GM21526 (cell line): Measurements from ENCODE around the gene GNAQ.
"Not testable (repeated sequence)": the region's sequence is repeated elsewhere in the genome, so short reads cannot be mapped to it uniquely, and the experiment has no call there.

Experiments
- ATAC-seq: cut with Tn5 transposase; IDR thresholded peaks from one replicate; pipeline ENCODE4 v1.9.1; 2021; ENCODE audit warnings: moderate library complexity; ENCODE audit not compliant: unreplicated experiment, low FRiP score

GNAQ gene

DNA sequence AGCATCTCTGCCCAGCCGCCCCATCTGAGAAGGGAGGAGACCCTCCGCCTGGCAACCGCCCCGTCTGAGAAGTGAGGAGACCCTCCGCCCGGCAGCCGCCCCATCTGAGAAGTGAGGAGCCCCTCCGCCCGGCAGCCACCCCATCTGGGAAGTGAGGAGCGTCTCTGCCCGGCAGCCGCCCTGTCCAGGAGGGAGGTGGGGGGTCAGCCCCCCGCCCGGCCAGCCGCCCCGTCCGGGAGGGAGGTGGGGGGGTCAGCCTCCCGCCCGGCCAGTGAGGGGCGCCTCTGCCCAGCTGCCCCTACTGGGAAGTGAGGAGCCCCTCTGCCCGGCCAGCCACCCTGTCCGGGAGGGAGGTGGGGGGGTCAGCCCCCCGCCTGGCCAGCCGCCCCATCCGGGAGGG, 270.7 kb downstream of the GNAQ start:
- ATAC-seq, result not testable (repeated sequence)

DNA sequence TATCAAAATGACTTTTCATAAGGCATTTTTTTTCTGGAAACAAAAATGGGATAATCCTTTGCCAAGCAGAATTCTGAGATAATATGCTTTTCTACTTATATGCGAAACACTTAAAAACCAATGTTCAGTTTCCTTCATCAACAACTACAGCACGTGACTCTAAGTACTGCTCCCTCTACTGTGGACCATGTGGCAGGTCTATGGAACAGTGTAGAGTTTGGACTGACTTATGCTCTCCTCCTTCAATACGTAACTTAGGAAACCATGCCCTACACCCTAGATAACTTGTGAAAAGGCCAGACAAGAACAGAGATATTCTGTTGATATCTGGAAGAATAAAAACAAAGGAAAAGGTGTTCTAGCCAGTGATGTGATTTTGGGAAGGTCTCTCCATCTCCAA, 272.2 kb downstream of the GNAQ start:
- ATAC-seq, result no peak

DNA sequence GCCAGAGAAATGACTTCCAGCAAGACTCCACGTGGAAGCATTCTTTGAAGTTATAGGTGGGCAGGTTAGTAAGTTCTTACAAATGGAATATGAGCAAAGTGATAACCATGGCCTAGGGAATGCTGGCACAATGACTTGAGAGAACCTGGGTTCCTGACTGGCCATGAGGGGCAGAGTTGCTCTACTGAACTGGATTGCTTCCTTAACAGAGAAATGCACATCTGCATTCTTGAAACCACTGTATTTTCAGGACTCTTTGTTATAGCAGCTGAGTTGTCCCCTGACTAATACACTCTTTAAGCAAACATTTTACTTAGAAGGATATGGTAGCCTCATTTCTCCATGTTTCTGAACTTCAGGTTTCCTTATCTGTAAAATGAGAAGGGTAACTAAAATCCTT, 275.2 kb downstream of the GNAQ start:
- no peak for ATAC-seq

DNA sequence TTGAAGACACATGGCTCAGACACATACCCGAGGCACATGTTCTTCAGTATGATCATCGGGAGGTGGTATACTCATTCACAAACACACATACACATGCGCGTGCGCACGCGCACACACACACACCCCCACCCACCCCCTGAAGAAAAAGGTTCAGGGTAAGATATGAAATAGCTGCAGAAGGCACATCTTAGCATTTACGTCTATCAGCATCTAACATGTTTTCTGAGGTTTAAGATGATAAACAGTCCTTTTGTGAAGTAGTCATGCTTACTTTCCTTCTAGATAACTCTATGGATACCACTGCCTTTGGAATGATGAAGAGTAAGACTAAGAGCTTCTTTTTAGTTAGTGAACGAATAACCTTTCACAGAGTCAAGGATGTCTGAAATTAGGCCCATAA, 278.4 kb downstream of the GNAQ start:
- no peak for ATAC-seq

DNA sequence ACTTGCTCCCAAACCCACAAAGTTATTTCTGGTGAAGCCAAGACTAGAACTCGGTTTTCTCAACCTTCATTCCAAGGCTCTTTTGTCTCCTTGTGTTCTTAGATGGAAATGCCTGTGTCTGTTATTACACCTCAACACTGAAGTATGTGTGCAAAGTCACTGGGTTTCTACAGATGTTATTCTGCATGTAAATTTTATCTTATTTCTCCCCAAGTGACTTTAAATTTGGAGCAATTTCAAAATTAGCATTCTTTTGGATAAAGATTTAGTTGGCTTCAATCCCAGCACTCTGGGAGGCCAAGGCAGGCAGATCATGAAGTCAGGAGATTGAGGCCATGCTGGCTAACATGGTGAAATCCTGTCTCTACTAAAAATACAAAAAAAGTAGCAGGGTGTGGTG, 279.1 kb downstream of the GNAQ start:
- no peak for ATAC-seq

DNA sequence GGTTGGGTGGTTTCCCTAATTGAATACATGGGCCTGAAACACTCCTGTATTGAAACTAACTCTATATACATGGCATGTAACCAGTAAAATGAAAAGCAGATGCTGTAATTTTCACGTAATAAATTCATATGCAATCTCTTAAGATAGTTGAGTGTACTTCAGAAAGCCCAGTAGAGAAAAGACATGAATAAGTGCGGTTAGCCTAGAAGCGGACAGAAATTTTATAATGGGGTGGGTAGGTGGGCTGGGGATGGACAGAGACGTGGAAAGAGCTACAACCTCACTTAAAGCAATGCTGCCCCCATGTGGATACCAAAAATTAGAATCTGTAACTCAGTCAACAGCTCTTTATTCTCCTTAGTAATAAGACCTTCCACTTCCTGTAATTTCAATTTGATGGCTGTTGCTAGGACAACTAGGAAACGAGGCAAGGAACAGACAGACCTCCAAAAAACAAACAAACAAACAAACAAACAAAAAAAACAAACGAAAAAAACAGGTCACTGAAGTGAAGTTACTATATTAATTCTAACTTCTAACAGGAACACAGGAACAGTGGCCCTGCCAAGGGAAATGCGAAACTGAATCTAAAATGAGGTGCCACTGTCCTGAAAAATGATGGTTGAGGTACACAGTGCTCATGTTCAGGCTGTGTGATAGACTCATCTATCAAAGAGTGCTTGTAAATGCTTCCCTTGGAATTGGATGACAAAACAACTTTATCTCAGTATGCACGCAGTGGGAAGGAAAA, 280.1 kb downstream of the GNAQ start:
- ATAC-seq, result no peak

DNA sequence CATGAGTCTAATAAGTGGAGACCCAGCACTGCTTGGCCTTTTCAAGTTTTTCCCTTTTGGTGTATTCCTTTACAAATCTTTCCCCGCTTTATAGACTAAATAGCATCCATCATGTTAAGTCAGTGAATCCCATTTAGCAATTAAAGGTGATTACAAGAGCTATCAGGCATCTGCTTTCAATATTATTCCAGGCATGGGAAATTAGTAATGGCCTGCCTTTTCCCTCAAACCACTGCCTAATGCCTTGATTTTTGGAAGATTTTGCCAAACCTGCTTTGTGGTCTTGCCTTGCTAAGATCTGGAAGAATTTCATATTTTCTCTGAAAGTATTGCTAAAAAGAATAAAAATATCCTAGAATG, 280.6 kb downstream of the GNAQ start:
- ATAC-seq, result no peak

DNA sequence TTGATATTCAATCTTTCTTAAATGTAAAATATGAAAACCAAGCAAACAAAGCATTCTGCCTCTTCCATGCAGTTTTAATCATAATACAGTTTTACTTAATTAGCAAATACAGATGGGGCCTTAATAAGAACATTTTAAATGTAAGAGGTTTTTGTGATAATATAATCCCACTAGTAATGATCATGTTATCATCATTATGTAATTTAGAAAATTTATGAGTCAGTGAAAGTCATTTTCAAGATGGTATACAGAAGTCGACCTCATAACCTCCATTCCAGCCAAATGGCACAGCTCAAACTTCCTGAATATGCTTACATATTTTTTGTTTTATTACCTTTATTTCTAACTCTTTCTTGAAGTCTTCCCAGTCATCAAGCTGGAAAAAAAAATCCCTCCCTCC, 281.3 kb downstream of the GNAQ start:
- ATAC-seq, result no peak

DNA sequence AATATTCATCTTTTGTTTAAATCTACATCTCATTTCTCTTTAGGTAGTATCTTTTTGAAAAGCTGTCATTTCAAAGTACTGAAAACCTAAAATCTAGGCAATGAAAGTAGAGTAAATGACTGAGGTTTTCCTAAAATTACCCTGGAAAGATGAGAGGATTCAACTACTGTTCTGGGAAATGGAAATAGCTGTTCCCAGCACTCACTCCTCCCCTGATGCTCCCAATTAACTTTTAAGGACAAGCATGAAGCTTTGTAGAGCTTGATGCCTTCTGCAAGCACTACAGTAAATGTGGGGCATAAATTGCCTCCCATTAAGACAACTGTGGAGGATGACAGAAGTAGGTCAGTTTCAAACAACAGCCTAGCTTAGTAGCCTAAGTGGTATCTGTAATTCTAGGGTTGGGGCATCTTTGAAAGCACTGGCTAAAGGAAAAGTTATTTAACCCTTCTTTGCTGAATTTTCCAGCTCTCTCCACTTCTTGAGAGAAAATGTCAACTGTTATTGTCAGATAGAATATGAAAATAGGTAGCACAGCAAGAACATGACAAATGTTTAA, 283.3 kb downstream of the GNAQ start:
- ATAC-seq, result no peak

DNA sequence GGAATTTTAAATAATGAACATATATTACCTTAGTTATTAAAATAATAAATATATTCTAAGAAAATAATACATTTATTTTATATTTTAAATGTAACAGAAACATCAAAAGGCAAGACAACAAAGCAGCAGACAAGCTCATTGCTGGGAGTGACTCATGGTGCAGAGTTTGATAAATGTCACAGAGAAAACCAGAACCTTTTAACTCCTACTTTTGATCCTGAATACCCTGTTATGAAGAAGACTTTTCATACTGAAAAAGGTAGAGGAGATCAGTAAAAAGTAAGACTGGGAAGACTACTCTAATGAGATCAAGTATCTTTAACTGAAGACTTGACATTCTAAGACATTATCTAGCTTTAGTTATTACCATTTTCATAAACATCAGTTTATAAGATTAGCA, 284.4 kb downstream of the GNAQ start:
- no peak for ATAC-seq

DNA sequence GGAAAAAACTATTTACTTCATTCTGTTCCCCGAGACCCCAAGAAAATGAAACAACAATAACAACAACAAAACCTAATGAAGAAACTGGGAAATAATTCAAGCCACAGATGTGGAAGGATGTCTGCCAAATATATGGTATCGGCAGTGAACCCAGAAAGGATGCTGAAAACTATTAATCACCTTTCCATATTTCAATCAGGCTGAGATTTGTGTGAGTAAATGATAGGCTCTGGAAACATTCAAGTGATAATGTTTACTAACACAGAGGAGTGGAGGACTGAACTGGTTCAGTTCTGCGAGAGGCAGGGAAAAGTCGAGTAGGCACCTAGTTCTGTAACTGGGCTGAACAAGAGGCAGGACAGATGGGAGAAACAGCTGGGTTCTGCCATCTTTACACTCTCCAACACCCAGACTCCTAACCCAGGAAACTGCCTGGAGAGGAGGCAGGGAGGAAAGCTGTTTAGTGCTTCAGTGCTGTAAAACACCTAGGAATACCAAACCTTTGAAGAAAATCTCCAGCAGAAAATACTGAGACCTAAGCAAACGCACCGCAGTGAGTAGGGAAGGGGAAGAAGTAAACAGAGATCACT, 286.7 kb downstream of the GNAQ start:
- no peak for ATAC-seq

DNA sequence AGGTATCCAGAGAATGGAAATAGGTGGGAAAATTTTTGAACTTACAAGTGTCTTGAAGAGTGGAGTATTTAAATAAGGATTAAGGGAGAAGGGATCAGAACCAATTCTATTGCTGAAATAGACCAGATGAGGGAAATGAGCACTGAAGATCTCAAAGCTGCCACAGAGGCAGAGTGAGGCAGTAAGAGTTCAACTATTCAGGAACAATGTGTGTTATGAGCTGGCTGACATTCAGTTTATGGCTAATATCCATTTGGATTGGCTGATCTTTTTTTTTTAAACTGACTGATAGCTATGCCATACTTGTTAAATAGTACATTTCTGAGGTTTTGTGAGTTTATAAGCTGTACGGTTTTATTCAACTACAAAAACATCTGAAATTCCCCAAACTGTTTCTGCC, 288.2 kb downstream of the GNAQ start:
- no peak for ATAC-seq

DNA sequence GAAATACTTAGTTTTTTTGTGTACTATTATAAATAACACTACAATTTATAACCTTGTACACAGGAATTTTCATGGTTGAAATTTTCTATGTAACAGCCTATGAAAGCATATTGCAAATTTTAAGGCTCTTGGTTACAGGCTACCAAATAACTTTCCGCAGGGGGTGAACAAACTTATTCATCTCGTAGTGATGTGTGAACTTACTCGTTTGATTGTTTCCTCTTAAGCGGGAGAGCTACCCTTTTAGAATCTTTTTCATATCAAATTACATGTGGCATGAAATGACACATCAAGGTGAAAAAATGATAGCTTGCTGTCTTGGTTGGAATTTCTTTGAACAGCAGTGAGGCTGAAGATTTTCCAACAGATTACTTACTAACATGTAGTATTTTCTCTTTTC, 292.7 kb downstream of the GNAQ start:
- no peak for ATAC-seq

DNA sequence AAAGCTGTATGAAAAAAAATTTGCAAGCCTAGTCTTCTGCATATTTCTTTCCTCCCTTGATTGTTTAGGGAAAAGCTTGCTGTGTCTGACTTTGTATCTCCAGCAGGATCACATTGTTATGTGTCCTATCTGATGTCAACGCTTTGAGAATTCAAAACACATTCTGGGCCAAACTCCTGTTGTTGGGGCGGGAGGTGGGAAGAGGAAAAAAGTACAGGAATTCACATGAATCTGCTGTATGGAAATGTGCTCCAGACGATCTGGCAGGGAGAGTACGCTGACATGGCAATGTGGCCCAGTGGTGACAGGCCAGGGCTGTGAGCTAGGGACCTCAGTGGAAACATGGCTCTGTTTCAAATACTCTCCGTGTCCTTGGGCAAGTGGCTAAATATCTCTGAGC, 296.1 kb downstream of the GNAQ start:
- ATAC-seq, result no peak

DNA sequence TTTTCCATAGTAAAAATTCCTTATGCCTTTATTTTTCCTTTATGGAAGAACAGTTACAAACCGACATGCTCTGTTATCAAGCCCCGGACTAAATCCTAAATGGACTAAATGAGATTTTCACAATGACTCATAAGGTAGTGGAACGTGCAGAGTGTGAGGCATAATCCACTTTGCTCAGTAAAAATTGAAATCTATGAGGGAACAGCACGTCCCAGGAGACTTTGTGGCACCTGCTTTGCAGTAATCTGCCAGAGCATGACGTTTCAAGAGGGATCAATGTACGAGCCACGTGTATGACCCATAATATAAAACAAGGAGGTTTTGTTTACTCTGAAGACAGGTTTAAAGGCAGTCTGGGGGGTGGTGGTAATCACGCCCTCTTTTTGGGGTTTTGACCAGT, 299.7 kb downstream of the GNAQ start:
- ATAC-seq, result no peak

DNA sequence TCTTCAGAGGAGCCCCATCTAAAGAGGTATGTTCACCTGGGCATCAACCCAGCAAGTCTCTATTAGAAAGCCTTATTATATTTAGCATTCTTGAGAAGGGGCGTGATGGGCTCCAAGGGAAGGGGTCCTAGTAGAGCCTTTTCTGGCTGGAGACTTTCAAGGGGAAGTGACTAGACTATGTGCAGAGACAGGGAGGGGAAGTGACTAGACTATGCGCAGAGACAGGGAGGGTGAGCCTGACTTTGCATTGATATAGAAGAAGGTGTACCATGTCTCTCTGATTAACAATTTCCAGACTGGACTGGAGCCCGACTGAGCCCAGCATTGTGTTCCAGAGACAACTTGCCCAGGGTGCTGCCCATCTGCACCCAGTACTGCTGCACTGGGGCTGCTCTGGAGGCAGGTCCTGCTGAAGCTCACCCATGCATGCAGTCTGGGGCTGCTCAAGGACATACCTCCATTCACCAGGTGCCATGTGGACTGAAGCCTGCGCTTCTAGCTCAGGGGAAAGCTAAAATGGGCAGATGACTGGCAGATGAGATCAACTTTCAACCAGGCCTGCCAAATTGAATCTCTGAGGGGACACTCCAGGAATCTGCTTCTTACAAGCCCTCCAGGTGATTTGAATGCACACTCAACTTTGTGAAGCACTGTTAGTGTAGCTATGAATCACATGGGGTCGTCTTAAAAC, 300.5 kb downstream of the GNAQ start:
- no peak for ATAC-seq

DNA sequence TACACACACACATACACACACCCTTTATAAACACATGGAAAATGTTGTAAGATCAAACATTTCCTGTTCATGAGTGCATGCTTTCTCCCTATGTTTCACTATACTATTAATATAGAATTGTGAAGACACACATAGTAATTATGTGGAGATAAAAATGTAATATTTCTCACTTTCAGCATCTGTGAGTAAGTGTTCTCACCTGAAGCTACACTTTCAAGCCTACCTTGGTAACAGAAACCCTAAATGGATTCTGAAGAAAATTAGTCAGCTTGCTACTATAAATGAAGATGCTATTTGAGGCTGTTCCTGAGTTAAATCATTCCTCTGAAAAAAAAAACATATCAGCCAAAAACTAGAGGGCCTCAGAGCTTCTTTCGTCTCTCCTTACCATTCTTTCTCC, 302.4 kb downstream of the GNAQ start:
- ATAC-seq, result no peak

DNA sequence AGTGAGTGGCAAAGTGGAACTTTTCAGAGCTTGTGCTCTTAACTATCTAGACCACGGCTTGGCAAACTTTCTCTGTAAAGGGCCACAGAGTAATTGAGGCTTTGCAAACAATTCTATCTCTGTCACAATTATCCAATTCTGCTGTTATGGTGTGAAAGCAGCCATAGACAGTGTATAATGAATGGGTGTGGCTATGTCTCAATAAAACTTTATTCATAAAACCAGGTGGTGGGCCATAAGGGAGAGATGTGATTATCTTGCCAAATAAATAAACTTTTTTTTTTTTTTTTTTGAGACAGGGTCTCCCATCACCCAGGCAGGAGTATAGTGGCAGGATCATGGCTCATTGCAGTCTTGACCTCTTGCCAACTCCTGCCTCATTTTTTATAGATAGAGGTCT, 304.8 kb downstream of the GNAQ start:
- ATAC-seq, result no peak

DNA sequence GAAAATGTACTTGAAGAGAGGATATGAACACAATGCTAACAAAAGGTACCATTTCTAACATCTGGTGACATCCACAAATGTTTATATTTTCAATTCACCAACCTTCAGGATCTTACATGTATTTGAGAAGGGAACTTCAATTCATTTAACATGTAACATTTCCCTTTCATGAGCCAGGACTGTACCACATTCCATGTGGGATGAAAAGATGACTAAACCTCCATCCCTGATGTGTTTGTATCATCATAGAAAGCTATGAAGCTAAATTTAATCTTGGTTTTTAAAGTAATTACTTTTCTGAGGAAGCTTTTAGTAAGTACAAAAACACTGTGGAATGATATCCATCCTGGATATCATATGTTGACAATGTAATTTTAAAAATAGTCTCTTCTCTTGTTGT, 305.3 kb downstream of the GNAQ start:
- ATAC-seq, result no peak

DNA sequence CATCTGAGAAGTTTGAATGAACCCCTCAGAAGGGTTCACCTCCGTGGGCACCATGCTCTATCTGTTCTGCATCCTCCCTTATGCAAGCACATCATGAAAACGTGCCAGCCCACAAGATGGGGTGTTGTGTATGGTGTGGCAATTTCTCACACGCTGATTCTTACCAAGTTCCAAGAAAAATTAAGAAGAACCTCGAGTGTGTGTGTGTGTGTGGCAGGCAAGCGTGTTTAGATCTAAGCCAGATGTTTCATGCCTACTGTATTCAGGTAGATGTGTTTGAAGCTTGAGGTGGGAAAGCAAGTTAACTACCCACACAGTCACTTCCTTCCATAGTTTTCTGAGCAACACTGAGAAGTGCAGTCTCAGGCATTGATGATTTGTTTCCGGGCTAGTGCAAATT, 305.8 kb downstream of the GNAQ start:
- no peak for ATAC-seq

DNA sequence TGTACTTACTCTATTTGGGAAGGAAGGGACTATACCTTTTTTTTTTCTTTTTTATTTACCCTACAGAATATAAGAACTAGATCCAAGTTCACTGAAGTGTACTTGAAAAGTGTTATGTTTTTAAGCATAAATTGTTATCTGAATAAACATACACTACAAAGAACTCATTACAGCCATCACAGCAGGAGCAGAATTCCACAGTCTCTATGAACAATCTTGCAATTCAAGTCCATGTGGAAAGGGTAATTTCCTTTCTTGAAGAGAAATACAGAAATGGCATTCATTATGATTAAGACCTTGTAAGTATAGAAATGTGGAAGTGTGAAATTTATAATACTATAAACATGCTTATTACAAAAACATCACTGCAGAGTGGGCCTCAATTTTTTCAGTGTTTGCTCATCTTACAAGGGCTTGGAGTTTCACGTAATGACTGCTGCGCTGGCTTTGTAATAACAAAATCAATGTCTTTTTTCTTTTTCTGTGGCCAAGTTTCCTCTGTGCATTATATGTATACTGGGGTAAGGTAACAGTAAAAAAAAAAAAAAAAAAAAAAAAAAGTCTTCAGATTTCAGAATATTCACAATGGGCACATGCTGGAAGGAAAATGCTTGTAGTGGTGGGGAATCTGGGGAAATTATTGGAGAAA, 306.4 kb downstream of the GNAQ start:
- no peak for ATAC-seq
